Endometrial microvascular endothelial cells (primary cell): ENCODE measurements around the gene TMEM98. TPM values are rescaled to one million over a fixed set of nuclear protein-coding genes. Genes with fewer than 3 reads are reported as not detected.
"Not testable (repeated sequence)": the region's sequence is repeated elsewhere in the genome, so short reads cannot be mapped to it uniquely, and the experiment has no call there.

Experiments used
- in situ Hi-C: cut with HindIII; loops from 2 replicates; pipeline ENCODE4 v1.10.0; 2017; ENCODE audit warnings: low sequenced_read_pairs, low pct_unique_long_range_greater_than_20kb; ENCODE audit errors: inconsistent ontology term
- total RNA-seq: library from RNA; depleted of rRNA; stranded (reverse); fragments of >200 nt; gene quantifications from one replicate; pipeline ENCODE4 v1.2.3, GENCODE V29; 2015; ENCODE audit errors: inconsistent ontology term

Gene TMEM98
- total RNA-seq, 1 donor from 2014 or later = 126 TPM

DNA sequence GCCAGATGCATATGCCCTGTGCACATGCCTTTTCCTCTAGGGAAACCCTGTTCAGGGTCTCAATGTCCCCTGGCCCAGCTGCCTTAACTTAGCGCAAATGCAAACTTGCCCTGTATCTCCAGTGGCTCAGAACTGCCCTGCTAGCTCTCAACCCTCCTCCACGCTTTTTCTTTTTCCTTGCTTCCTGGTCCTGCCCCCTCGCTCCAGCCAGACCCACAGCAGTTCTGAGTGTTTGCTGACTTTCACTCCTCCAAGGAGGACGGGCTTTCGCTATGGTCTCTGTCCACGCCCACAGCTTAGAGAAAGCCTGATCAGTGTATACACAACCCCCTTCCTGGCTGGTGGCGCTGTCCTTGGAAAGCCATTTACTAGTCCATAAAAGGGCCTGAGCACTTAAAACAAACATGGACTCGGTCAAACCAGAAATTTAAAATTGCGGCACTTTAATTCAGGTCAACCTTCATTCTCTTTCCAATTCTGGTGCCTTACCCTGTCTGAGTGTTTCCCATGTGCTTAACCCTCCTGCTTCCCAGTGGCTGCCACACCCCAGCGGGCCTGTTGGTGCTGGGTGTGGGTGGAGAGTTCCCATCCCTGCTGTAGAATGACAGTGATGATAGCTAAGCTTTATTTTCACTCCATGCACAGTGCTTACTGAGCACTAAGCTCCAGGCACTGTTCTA, 15.6 kb upstream of the TMEM98 start:
- in situ Hi-C loops = no loop called here

DNA sequence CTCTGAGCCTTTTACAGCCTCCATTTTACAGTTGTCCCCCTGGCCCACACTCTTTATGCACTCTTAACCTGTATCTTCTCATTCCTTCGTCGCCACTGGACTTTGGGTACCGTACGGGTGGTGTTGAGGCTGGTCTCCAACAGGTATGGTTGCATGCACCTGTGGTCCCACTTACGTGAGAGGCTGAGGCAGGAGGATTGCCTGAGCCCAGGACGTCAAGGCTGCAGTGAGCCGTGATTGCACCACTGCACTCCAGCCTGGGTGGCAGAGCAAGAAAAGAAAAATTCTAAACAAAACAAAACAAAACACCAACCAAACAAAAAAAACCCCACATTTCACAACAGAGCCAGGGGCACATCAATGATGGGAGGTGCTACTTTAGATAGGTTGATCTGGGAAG, 14.4 kb upstream of the TMEM98 start:
- in situ Hi-C loops = no loop called here

DNA sequence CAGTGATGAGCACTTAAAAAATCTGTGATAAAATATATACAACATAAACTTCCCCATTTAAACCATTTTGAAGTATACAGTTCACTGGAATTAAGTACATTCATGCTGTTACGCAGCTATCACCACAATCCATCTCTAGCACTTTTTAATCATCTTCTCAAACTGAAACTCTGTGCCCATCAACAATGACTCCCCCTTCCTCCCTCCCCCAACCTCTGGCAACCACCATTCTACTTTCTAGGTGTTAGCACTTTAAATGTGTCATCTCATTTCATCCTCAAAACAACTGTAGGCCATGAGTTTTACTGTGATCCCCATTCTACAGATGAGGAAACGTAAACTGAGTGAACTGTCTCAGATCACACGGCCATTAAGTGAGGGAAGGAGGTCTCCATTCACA, 13.8 kb upstream of the TMEM98 start:
- in situ Hi-C loops = no loop called here

DNA sequence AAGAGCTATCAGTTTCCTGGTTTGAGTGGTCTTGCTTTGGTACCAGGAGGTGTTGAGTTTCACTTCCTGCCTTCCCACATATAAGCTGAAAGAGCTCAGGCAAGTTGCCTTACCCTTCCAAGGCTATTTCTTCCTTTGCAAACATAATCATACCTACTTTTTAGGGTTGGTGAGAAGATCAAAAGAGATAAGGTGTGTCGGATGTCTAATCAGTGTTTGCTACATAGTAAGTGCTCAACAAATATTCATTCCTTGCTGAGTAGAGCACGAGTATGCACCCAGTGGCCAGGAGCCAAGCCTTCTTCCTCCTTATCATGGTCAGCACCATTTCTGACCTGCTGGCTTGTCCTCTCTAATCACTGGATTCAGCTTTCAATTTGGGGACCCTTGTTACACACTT, 12.7 kb upstream of the TMEM98 start:
- in situ Hi-C loops = no loop called here

DNA sequence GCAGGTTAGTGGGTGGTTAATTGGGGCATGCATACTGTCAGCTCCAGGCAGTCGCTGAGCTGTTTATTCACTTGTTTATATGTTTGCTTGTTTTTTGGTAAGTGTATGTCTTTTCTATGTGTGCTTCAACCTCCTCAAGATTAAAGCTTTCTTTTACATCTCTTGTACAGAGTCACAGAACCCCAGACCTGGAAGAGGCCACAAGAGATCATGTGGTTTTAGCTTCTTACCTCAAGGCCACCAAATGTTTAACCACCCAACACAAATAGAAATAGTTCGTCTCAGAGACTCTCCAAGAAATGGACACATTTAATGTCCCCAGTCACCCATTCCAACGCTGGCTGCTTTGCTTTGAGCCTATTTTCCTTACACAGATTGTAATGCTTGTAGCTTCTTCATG, 11.8 kb upstream of the TMEM98 start:
- in situ Hi-C loops = no loop called here

DNA sequence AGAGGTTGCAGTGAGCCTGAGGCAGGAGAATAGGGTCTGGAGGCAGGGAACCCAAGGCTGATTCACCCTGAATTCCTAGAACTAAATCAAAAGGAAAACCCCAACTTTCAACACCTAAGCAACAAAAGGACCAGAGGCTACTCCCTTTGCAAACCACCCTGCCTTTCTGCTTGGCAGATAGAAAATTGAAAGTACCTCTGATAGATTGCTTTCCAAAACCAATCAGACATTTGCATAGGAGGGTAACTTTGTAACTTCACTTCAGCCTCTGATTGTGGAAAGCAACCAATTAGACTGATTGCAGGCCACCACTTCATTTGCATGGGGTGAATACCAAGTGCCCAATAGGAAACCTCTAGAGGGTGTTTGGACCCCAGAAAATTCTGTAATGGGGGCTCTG, 10.9 kb upstream of the TMEM98 start:
- in situ Hi-C loops = no loop called here

DNA sequence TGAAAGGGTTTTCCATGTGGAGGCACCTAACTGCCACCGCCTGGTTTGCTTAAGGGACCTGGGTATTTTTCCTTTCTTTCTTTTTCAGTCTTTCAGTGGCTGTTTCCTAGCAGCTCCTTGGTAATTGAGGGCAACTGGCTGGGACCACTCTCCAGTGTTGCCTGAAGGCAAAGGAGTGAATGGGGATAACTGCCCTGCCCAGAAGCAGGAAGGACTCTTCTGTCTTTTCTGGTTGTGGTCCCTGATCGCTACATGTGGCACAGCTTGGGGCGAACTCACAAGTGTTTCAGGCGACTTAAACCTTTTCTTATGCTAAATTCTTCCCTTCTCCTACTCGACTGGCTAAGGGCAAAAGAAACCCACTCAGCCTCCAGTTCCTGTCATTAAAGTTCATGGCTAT, 10.1 kb upstream of the TMEM98 start:
- in situ Hi-C loops = no loop called here

DNA sequence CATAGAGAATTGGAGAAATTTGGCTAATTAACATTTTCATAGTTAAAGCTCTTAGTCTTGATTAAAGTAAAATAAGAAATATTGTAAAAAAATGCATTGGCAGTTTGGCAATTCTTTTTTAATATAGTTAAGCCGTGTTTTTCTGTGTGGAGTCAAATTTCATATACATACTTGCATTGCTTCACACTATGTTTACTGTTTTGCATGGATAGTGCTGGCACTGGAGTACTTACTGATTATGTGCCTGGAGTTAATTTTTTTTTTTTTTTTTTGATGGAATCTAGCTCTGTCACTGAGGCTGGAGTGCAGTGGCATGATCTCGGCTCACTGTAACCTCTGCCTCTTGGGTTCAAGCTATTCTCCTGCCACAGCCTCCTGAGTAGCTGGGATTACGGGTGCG, 8.1 kb upstream of the TMEM98 start:
- in situ Hi-C loops = not testable (repeated sequence)

DNA sequence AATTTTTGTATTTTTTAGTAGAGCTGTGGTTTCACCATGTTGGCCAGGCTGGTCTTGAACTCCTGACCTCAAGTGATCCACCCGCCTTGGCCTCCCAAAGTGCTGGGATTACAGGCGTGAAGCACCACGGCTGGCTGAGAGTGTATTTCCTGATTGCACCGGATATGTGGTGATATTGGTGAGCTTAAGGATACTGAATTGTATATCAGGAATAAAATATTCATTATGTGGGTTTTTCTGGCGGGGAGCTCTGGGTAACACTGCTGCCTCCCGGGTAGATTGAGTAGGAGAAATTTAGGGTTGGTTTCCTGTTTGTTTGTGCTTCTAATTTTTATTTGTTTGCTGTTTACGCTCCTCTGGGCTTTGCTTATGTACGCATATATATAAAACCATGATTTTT, 7.7 kb upstream of the TMEM98 start:
- in situ Hi-C loops = no loop called here

DNA sequence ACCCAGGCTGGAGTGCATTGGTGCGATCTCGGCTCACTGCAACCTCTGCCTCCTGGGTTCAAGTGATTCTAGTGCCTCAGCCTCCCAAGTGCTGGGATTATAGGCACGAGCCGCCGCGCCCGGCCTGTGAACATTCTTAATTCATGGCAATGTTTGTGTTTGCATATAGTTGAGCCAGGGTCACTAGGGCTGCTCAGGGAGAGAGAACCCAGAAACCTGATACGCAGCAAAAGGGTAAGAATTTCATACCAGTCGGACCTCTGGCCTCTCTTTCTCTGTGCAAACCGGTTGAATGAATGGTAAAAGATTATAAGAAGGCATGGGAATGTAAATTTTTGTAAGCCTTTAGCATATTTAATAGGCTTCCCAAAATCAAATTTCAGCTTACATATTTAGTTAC, 6.9 kb upstream of the TMEM98 start:
- in situ Hi-C loops = no loop called here

DNA sequence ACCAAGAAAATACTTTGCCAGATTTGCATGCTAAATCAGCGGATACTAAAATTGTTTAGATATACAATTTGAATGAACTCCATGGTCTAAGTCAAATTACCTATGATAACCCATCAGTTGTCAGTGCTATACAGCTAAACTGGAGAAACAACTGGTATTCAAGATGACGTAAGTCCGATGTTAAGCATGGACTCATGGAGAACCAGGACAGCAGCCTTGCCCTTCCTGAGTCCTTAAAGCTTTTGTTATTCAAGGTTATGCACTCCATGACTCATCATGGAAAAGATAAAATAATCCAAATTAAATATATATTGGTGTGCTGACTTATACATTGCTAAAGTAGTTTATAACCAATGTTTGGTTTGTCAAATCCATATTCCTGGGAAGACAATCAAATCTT, 4.0 kb upstream of the TMEM98 start:
- in situ Hi-C loops = not testable (repeated sequence)

DNA sequence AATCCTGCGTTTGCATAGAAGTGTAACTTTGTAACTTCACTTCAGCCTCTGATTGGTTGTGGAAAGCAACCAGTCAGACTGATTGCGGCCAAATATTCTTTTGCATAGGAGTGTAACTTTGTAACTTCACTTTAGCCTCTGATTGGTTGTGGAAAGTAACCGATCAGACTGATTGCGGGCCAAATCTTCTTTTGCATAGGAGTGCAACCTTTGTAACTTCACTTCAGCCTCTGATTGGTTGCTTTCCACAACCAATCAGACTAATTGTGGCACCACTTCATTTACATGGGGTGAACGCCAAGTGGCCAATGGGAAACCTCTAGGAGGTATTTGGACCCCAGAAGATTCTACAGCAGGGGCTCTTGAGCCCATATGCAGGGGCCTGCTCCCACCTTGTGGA, 1.8 kb upstream of the TMEM98 start:
- in situ Hi-C loops = no loop called here

DNA sequence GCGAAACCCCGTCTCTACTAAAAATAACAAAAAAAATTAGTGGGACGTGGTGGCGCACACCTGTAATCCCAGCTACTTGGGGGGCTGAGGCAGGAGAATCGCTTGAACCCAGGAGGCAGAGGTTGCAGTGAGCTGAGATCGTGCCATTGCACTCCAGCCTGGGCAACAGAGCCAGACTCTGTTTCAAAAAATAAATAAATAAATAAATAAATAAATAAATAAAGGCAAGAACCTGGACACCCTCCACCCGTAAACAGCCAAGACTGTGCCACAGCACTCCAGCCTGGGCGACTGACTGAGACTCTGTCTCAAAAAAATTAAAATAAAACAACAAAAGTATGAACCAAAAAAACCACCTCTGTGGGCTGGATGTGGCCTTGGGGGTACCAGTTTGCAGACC, 1.2 kb upstream of the TMEM98 start:
- in situ Hi-C loops = not testable (repeated sequence)

DNA sequence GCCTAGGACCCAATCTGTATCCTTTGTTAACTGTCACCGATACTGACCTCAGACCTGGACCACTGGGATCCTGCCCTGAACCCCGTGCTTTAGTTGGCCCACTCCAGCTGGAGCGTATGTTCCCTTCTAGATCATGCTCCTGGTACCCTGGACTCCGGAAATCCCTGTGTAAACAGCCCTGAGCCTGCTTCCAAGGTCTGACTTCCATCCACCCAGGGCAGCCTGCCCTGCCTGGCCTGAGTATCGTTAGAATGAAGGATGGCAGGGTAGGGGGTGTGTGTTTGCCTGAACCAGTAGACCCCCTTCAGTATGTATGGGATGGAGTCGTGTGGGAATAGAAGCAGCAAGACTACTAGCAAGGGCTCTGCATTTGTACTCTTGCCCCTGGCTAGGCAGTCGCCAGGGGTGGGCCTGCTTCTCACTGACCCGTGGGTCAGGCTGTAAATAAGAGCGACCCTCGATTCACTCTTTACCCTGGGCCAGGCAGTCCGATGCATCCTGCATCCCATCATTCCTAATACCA, 691 bp upstream of the TMEM98 start:
- in situ Hi-C loops = no loop called here

DNA sequence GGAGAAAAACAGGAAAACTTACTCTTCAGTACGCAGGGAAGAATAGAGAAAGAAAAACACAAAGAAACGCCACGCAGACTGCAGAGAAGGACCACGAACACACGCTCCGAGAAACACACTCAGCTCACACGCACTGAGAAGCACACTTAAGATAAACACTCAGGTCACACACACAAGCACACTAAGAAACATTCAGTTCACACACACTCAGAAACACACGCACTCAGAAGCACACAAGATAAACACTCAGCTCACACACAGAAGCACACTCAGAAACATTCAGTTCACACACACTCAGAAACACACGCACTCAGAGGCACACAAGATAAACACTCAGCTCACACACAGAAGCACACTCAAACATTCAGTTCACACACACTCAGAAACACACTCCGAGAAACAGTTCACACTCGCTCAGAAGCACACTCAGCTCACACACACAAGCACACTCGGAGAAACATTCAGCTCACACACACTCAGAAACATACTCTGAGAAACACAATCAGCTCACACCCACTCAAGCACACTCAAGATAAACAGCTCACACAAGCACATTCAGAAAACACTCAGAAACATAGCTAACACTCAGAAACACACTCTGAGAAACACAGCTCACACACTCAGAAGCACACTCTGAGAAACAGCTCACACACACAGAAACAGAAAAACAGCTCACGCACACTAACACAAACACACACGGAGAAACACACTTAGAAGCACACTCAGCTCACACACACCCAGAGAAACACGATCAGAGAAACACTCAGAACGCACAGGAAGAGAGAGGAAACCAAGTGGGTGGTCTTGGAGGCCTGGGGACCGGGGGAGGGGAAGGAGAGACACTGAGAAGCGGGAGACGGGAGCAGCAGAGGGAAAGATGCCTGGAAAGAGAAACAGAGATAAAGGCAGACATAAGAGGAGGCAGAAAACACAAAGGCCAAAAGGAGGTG, 908 bp downstream of the TMEM98 start:
- in situ Hi-C loops = no loop called here

DNA sequence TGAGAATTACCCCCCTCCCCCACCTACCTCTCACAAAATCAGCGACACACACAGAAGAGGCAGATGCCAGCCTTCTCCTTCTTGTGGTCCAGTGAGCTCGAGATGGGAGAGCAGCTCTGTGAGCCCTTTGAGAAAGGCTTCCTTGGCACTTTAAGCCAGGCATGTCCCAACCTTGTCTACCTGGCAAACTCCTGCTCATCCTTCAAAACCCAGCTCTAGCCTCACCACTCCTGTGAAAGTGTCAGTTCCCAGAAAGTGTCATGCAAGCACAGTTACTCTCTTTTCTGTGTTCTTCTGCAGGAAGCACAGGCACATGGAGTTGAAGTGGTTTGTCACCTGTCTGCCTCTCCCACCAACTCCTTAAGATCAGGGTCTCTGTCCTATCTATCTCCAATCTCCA, 1.6 kb downstream of the TMEM98 start:
- in situ Hi-C loops = no loop called here

DNA sequence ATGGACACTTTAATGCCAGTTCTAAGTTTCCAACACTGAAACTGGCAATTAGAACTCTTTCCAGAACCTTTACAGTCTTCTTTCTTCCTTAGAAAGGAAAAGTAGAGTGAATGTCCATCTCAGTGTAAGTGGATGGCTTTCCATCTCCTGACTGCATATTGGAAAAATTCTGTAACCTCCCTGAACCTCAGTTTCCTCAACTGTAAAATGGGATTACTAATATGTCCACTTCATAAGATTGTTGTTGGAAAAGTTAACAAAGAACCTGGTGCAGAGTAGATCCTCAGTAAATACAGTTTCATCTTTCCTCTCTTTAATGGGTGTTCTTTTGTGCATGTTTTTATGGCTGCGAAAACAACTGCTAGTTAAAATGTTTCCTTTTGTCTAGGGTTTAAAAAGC, 2.6 kb downstream of the TMEM98 start:
- in situ Hi-C loops = no loop called here

DNA sequence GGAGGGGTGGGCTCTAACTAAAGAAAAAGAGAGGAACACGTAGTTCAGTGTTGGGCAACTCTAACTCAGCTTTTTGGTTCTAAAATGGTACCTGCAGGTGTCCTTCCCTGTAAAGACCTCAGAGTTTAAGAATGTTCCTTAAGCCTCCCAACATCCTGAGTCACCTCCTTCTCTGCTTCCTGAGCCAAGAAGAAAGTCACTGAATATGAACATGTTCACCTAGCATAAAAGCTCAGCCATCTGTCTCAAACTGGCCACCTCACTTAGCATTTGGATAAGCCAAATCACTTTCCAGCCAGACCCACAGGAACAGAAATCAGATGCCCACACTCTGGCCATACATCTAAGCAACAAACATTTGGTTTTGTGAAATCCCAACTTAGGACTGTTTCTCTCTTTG, 3.7 kb downstream of the TMEM98 start:
- in situ Hi-C loops = no loop called here

DNA sequence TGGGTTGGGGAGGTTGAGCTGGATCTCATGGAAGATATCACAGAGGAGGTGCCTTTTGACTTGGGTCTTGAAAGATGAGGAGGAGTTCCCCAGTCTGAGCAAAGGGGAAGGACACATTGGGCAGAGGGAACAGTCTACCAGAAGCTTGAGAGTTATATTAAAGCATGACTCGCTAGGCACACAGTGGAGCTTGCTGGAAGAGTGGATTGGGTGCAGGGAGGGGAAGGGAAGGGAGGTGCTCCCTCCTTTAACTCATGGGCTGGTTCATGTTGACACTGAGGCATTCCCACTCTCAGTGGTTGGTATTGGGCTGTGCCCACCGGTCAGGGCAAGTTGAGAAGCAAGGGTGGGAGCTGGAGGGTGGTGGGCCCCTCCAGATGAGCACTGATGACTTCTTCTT, 5.9 kb downstream of the TMEM98 start:
- in situ Hi-C loops = no loop called here

DNA sequence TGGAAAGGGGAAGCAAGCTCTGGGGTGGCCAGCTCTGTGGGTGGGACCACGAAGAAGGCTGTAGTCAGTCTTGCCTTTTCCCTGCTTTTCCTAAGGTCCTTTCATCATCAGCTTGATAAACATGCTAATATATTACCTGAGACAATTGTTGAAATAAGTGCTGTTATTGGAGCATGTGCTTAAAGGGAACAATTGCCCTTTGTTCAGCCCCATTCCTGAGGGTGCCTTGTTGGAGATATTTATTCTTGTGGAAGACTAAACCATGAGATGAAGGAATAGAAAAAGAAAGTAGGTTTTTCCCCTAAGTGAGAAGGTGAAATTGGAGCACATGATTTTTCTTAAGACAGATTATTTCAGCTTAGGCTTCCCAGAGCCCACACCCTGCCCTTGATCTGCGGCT, 7.8 kb downstream of the TMEM98 start:
- in situ Hi-C loops = no loop called here
